Measurements from ENCODE around the gene AHNAK2. TPM values are rescaled to one million over a fixed set of nuclear protein-coding genes. Genes with fewer than 3 reads are reported as not detected.
"Not testable (repeated sequence)": the region's sequence is repeated elsewhere in the genome, so short reads cannot be mapped to it uniquely, and the experiment has no call there.

The AHNAK2 gene
- polyA plus RNA-seq, 3 donors = 1.8 to 2.6 (median 2.2) TPM

DNA sequence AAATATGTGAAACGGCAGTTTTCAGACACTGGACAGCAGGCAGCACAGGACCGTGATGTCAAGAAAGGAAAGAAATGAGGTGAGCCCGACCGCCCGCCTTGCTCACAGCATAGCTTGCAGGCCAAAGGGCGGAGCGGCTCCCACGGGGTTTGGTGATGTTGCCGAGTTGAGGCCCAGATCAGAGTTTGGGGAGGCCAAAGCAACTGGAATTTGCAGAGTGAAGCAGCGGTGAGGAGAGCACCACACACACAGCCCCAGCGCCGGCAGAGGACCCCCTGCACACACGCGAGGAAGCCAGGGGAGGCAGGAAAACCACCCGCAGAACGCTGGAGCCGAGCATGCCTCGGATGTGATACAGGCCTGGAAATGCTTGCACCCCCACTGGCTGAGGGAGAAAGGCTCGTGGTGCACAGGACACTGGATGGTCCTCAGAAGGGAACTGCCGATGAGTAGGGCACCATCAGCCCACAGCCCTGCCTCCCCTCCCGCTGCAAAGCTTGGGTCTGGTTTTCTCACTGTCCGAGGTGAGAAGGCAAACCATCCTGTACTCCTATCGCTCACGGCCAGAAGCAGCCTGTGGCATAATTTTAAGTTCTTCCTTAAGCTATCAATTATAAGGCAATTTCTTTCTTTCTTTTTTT lies 79.2 kb downstream of the AHNAK2 start:
- DNase-seq = no peak

DNA sequence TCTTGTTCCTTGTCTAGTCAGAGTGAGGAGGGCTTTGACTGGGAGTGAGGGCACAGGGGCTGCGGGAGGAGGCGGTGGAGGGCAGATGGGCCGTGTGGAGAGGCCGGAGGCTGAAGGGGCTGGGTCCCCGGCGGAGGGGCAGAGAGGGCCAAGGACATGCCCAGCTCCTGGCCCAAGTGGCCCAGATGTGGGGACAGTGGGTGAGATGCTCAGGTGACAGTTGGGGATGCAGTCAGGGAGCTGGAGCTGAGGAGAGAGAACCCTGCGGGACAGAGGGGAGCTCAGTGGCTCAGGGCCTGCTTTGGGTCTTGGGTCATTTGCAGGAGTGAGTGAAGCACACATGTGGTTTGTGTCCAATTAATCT lies 80.0 kb downstream of the AHNAK2 start:
- DNase-seq = no peak

- no peak for DNase-seq
Observed at GRCh38 chr14:104897330-104898194, 80.6 kb downstream of the AHNAK2 start.

GRCh38 chr14:104895786-104896661 lies 82.2 kb downstream of the AHNAK2 start:
- DNase-seq = peak; percentile 30

DNA sequence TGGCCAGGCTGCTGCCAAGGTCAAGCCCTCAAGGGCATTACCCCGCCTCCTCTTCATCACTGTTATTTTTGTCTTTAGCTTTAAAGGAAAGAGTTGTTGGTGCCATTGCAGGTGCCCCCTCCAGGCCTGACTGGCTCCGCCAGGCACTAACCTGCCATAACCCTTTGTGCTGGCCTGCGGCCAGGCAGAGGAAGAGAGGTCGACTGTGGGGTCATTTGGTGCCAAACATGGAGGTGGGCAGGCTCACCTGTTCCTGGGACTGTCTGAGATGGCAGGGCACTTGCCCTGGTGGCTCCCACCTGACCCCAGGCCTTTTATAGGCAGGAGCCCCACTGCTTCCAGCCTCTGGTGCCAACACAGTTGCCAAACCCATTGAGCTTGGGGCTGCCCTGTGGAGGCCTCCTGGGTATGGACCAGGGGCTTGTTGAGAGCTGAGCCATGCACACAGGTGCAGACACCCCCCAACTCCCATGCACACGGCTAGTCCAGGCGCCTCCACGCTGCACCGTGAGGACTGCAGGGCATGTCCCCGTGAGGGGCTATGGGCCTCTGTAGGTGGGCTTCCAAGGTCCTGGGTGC lies 82.9 kb downstream of the AHNAK2 start:
- no peak for DNase-seq

DNA sequence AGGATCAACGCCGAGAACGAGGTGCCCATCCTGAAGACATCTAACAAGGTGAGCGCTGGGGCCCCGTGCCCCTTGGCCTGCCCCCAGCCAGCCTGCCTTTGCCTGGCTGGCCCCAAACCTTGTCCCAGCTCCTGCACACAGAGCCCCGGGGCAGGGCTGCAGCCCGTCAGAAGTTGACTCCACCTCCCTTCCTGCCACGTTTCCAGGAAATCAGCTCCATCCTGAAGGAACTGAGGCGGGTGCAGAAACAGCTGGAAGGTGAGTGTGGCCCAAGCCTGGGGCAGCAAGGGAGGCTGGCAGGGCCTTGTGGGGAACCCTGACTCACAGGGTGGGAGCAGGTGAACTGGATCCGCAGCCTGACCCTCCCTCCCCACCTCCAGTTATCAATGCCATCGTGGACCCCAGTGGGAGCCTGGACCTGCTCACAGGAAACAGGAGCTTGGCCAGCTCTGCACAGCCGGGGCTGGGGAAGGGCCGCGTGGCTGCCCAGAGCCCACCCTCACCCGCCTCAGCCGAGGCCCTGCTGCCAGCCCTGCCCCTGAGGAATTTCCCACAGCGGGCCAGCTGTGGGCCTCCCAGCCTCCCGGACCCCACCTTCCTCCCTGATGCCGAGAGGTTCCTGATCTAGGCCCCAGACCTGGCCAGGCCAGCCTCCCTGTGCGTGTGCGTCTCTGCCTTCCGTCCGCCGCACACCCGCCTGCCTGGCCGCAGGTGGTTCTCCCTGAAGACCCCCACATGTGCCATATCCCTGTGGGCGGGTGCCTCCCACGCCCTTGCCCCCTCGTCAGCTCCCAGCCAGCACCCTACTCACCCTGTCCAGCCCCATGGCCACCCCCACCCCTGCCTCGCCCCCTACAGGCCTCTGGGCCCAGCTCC lies 83.6 kb downstream of the AHNAK2 start:
- DNase-seq = no peak

DNA sequence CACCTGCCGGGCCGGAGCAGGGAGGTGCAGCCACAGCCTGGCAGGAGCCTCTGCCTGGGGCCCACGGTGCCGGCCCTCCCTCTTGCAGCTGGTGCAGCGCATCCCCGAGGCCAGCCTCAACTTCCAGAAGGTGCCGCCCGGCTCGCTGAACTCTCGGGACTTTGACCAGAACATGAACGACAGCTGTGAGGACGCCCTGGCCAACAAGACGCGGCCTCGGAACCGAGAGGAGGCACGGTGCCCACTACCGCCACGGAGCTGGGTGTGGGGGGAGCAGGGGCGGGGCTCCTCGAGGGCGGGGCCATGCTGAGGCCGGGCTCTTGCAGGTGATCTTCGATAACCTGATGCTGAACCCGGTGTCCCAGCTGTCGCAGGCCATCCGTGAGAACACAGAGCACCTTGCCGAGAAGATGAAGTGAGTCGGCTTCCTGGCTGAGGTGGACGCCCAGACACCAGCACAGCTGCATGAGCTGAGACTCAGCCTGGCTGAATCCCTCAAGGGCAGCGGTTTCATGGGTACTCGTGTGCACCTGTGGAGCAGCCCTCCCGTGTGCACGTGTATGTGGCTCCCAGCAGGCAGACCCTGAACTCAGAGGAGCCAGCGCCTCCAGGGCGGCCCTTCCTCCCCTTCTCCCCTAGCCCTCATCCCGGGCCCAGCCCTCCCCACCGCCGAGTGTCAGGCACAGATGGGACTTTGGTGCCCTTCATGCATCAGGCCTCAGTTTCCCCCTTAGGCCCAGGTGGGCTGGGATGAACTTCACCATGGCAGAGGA lies 84.6 kb downstream of the AHNAK2 start:
- no peak for DNase-seq

DNA sequence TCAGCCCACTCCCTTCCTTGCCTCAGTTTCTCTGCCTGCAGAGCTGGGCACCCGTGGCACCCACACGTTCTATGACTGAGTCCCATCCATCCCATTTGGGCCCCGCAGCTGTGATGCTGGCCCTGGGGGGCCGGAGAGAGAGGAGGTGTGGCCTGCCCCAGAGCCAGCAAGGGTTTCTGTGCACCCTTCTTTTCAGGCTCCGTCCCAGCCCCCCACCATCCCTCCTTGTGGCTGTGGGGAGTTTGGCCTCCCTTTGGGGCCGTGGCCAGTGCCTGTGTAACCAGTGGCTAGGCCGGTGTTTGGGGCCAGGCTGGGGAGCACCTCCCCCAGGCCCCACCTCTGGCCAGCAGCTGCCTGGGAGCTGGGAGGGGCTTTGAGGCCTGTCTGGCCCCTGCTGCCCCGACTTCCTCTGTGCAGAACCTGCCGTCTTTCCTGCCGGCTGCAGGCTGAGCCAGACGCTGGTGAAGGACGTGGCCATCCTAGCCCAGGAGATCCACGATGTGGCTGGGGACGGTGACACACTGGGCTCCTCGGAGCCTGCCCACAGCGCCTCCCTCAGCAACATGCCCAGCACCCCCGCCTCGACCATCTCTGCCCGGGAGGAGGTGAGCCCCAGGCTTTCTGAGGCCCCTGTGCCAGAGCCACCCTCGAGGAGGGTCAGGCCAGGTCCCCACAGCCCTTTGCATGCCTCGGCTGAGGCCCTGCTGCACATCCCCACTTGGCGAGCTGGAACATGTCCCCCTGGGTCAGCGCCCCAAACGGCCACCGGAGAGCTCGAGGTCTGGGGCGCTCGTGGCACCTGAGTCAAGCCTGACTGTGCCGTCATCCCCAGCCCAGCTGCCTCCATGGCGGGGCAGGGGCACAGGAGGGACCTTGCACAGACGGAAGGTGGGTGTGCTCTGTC lies 85.4 kb downstream of the AHNAK2 start:
- DNase-seq = no peak

DNA sequence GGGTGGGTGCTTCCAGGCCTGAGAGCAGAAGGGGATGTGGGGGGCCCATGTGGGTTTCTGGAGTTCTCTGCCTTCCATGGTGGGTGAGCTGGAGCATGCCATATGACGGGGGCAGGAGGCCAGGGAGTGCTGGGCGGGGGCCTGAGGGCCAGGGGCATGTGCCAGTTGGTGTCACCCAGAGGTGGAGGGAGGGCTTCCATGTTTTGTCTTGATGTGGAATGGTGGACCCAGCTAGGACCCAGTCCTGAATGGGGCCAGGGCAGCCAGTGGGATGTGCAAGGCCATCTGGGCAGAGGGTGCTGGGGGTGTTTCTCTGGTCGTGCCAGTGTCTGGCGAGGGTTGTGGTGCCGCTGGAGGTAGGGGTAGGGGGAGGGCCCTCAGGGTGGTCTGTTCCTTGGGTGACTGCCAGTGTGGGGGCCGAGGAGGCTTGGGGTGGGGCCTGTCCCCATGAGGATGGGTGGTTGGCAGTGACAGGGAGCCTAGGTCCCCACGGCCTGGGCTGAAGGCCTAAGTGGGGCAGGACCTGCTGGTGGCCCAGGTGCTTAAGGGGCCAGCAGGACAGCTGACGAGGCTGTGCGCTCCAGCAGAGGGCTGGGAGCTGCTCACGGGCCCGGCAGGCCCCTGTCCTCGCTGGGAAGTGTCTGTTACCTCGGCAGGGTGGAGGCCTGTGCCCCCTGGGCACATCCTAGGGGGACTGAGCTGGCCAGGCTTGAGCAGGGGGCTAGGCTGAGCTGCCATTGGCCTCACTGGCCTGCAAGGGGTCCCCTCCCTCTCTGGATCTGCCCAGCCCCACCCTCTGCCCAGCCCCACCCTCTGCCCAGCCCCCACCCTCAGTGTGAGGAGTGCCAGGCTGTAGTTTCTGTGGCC lies 86.3 kb downstream of the AHNAK2 start:
- no peak for DNase-seq

DNA sequence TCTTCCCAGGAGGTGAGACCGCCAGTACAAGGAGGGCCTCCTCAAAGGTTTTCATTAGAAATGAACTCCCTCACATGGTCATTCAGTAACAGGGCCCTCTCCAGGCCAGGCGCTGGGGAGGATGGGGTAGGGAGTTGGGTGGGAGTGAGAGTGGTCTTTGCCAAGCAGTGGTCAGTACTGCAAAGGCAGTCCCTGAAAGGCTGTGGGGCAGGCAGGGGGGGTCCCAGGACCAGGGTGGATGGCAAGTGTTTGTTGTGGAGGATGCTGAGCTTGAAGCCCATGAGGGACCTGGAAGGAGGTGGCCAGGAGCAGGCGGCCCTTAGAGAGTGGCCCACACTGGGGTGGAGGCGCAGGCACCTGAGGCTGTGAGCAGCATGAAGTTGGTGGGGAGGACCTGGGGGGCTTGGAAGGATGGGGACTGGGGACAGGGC lies 87.0 kb downstream of the AHNAK2 start:
- no peak for DNase-seq

DNA sequence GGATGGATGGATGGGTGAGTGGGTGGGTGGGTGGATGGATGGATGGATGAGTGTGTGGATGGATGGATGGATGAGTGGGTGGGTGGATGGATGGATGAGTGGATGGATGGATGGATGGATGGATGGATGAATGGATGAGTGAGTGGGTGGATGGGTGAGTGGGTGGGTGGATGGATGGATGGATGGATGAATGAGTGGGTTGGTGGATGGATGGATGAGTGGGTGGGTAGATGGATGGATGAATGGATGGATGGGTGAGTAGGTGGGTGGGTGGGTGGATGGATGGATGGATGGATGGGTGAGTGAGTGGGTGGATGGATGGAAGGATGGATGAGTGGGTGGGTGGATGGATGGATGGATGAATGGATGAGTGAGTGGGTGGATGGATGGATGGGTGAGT lies 87.9 kb downstream of the AHNAK2 start:
- DNase-seq = not testable (repeated sequence)

DNA sequence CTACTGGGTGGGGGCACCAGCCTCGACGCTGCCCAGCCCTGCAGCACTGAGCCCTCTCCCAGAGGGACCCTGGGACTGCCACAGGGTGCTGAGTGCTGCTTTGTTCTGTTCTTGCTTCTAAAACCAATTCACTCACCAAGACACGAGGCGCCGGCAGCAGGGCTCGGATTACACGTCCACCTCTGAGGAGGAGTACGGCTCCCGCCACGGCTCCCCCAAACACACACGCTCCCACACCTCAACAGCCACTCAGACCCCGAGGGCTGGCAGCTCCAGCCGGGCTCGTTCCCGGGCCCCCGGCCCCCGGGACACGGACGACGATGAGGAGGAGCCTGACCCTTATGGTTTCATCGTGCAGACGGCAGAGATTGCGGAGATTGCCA lies 88.8 kb downstream of the AHNAK2 start:
- DNase-seq = no peak

DNA sequence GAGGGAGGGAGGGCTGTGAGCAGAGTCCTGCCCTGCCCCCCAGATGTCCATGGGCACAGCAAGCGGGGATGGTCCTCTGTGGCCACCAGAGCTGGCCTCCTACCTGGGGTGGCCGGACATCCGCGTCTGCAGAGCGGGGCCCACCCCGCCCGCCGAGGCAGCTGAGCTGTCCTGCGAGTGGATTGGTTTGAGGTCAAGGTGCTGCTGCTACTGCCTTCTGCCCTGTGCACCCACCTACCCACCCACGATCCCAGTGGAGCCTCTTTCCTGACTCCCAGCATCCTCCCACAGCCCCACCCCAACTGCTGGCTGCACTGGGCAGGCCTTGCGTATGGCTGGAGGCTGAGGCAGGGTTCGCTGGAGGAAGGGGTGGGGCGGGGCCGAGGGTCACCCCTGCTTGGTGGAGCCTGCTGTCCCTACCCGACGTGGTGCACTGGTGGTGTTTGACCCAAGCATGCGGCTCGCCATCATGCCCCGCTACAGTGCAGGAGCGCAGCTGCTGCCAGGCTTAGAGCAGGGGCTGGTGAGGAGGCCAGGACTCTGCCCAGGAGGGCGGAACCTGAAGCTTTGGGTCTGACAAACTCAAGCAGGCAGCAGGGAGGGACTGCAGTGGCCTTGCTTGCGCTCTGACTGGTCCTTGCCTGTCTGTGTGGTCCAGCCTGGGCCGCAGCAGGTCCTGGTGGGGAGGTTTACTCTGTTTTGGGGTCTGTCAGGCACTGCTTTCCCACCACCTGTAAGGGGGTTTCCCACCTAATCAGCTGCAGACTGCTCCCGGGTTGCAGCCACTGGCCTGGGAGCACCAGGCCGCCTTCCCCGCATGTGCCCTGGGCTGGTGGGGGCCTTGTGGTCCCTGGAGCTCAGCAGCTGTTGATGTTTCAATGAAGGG lies 89.4 kb downstream of the AHNAK2 start:
- no peak for DNase-seq

- DNase-seq = no peak
Observed at GRCh38 chr14:104887623-104888488, 90.3 kb downstream of the AHNAK2 start.

Measured in renal pelvis (tissue), 4 donors.